SK-N-MC (cell line): ENCODE results near the gene PREP.

Experiments
- EZH2 ChIP-seq: fragments of 200-600 bp; sonication (generic); IDR thresholded peaks from one replicate; pipeline ENCODE4 v1.6.1; 2017; ENCODE audit warnings: antibody characterized with exemption
- FOXP2 ChIP-seq: optimal IDR thresholded peaks from 2 replicates; pipeline ENCODE3; 2011; ENCODE audit warnings: mild to moderate bottlenecking, moderate library complexity; ENCODE audit not compliant: insufficient read depth; ENCODE audit errors: extremely low read length, control extremely low read depth

DNA sequence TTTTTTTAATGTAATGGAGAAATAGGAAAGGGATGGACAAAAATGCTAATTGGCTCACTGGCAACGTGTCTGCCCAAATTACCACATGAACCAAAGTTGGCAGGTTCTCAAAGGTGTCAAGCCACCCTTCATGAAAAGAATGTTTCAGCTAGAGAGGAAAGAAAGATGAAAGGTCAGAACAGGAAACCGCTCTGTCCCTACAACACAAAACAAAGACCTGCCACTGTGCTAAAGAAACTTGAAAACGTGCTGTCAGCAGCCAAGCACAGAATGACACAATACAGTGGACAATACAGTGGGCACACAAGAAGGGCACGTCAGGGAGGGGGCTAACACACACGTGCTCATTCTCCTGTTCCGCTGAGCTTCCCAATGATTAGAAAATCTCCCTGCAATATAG lies 4.9 kb downstream of the PREP start:
- TF ChIP-seq FOXP2 (no peak), EZH2 (no peak)
